IPS-18a (cell line): ENCODE data around the gene ASPHD1.
"Not testable (repeated sequence)": the region's sequence is repeated elsewhere in the genome, so short reads cannot be mapped to it uniquely, and the experiment has no call there.

Source experiments
- H3K27ac ChIP-seq: one replicate; pipeline ENCODE4 v1.5.1; 2013; ENCODE audit warnings: low read length
- H3K27me3 ChIP-seq: one replicate; pipeline ENCODE4 v1.6.1; 2013; ENCODE audit warnings: mild to moderate bottlenecking, low read length; ENCODE audit not compliant: control insufficient read depth, insufficient read depth
- H3K36me3 ChIP-seq: one replicate; pipeline ENCODE4 v1.6.1; 2013; ENCODE audit warnings: low read depth, low read length; ENCODE audit not compliant: control insufficient read depth
- H3K4me1 ChIP-seq: one replicate; pipeline ENCODE4 v1.6.1; 2013; ENCODE audit warnings: low read depth, low read length; ENCODE audit not compliant: control insufficient read depth
- H3K4me3 ChIP-seq: one replicate; pipeline ENCODE4 v1.5.1; 2013; ENCODE audit warnings: low read length
- H3K9ac ChIP-seq: one replicate; pipeline ENCODE4 v1.6.1; 2013; ENCODE audit warnings: mild to moderate bottlenecking, low read length, moderate library complexity
- H3K9me3 ChIP-seq: one replicate; pipeline ENCODE4 v1.6.1; 2013; ENCODE audit warnings: low read depth, low read length; ENCODE audit not compliant: control insufficient read depth

Gene ASPHD1

DNA sequence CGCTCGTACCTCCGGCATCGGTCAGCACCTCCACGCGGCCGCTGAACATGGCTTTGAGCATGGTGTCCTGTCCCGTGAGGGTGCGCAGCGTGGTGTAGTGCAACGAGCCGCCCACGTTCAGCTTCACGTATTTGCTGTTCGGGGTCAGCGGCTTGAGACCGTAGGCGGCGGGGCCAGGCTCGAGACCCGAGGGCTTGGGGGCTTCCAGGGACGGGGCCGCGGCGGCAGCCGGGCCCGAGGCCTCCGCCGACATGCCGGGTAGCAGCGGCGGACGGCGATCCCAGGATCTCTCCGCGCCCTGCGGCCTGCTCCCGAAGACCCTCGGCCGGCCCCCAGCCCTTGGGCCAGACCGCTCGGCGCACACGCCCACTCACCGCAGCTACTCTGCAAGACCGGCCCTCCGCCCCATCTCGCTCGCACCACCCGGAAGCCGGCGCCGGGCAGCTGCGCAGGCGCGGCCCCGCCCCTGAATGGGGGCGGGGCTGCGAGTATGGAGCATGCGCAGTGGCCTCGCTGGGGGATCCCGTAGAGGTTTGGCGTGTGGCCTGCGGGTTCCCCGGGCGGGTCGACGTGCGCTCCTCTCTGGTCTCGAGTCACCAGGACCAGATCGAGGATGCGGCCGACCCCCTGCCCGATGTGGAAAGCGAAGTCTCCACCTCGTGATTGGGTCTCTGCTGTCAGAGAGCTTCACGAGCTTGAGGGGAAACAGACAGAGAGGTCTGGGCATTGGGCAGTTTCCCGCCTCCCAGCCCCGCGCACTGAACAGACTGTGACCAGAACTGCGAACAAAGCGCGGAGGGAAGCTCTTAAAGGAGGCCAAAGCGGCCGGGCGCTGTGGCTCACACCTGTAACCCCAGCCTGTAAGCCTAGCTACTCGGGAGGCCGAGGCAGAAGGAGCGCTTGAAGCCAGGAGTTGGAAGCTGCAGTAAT, 25.8 kb downstream of the ASPHD1 start, which contains the start of gene KCTD13:
Gene KCTD13 (minus strand): TSS at position 446 of the 930 bp plus-strand sequence. CDS start 193 bp downstream, at position 253.
- Histone ChIP-seq H3K9ac (peak within 1 kb of the TSS; percentile 83), H3K36me3 (no peaks in the 10 kb centered on the region), H3K4me1 (peaks cover 7% of the 10 kb centered on the region), H3K4me3 (peak within 1 kb of the TSS; percentile 77), H3K27ac (peak within 1 kb of the TSS; percentile 54), H3K27me3 (no peaks in the 10 kb centered on the region), H3K9me3 (no peaks in the 10 kb centered on the region)

DNA sequence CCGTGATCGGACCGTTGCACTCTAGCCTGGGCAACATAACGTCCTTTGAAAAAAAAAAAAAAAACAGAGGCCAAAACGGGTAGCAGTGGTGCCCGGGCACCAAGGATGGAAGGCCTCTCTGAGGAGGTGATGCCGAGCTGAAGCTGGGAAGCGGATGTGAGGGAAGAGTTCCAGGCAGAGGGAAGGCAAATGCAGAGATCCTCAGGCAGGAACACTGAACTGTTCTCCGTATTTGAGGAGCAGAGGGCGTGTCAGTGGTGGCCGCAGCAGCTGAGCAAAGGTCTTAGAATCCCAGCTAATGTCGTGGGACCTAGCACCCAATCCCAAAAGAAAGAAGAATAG, 26.4 kb downstream of the ASPHD1 start:
- H3K27ac ChIP-seq: peak overlapping the region; percentile 54
- H3K4me1 ChIP-seq: peaks cover 7% of the 10 kb centered on the region
- H3K9ac ChIP-seq: peak overlapping the region; percentile 83
- no peaks in the 10 kb centered on the region for H3K9me3 ChIP-seq
- H3K27me3 ChIP-seq: no peaks in the 10 kb centered on the region
- peak overlapping the region; percentile 77 for H3K4me3 ChIP-seq
- no peaks in the 10 kb centered on the region for H3K36me3 ChIP-seq

DNA sequence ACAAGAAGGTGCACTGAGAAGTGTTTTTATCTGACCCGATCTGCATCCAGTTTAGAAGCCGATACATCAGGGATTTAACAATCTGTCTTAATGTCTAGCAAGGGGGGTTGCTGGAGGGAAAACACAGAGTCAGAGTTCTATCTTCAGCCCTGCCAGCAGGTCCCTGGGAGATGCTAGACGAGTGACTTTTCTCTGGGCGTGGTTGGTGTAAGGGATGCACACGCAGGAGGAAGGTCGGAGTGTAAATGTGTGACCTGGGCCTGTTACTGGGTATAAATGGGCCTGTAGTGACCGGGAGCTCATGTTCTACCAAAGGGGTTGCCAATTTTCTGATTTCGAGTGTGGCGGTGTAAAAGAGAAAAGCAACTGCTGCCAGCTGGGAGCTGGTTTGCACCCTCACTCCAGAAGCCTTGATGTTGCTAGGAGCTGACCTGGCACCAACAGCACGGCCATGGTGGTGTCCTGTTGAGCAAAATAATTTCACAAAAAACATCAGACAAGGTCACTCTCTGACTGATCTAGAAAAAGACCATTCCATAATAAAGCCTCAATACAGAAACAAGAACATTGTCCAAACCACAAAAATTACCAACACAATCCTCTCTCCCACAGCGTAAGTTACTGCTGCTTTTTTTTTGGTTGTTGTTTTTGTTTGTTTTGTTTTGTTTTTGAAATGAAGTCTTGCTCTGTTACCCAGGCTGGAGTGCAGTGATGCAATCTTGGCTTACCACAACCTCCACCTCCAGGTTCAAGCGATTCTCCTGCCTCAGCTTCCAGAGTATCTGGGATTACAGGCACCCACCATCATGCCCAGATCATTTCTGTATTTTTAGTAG, 27.0 kb downstream of the ASPHD1 start:
- Histone ChIP-seq H3K4me3 (peak overlapping the region; percentile 77), H3K9me3 (no peaks in the 10 kb centered on the region), H3K4me1 (peaks cover 7% of the 10 kb centered on the region), H3K36me3 (no peaks in the 10 kb centered on the region), H3K27ac (no peak overlapping the region), H3K9ac (peak overlapping the region; percentile 83), H3K27me3 (no peaks in the 10 kb centered on the region)

- H3K4me3 ChIP-seq, H3K27me3 ChIP-seq, H3K9ac ChIP-seq, H3K9me3 ChIP-seq, H3K27ac ChIP-seq, H3K4me1 ChIP-seq, H3K36me3 ChIP-seq: not testable (repeated sequence)
Measured at GRCh38 chr16:29931750-29932149, 31.5 kb downstream of the ASPHD1 start.

- Histone ChIP-seq H3K4me1 (peaks cover 5% of the 10 kb centered on the region), H3K9ac (no peak overlapping the region), H3K4me3 (no peak overlapping the region), H3K9me3 (no peaks in the 10 kb centered on the region), H3K36me3 (no peaks in the 10 kb centered on the region), H3K27me3 (no peaks in the 10 kb centered on the region), H3K27ac (no peak overlapping the region)
Measured at GRCh38 chr16:29940656-29941055, 40.4 kb downstream of the ASPHD1 start.

DNA sequence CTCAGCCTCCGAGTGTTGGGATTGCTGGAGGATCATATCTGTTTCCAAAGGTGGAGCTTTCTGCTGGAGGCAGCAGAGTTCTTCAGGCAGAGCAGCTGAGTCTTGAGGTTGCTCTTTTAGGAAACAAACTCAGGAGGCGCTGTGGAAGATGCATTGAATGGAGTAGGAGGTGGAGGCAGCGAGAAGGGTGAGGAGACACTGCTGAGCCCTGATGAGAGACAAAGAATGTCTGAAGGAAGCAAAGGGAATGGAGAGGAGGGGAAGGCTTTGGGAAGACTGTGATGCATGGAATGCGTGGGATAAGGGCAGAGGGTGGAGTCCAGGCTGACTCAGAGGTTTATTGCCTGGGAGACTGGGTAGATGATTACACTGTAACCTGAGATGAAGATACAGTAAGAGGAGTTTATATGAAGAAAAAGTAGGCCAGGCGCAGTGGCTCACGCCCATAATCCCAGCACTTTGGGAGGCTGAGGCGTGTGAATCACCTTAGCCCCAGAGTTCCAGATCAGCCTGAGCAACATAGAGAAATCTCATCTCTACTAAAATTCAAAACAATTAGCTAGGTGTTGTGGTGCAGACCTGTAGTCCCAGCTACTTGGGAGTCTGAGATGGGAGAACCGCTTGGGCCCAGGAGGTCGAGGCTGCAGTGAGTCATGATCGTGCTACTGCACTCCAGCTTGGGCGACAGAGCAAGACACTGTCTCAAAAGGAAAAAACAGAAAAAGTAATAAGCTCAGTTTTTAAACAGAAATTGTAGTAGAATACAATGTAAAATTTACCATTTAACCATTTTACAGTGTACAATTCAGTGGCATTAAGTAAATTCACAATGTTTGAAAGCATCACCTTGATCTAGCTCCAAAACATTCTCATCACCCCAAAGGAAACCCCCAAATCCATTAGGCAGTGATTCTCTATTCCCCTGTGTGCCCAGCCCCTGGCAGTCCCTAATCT, 43.8 kb downstream of the ASPHD1 start:
- H3K9me3 ChIP-seq: no peaks in the 10 kb centered on the region
- H3K27ac ChIP-seq: no peak overlapping the region
- H3K4me1 ChIP-seq: peaks cover 5% of the 10 kb centered on the region
- H3K27me3 ChIP-seq: no peaks in the 10 kb centered on the region
- no peaks in the 10 kb centered on the region for H3K36me3 ChIP-seq
- no peak overlapping the region for H3K4me3 ChIP-seq
- no peak overlapping the region for H3K9ac ChIP-seq

DNA sequence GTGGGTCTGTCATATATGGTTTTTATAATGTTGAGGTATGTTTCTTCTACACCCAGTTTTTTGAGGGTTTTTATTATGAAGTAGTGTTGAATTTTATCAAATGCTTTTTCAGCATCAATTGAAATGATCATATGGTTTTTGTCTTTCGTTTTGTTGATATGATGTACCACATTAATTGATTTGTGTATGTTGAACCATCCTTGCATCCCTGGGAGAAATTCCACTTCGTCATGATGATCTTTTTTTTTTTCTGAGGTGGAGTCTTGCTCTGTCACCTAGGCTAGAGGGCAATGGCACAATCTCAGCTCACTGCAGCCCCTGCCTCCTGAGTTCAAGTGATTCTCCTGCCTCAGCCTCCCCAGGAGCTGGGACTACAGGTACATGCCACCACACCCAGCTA, 47.6 kb downstream of the ASPHD1 start:
- no peak overlapping the region for H3K9ac ChIP-seq
- no peaks in the 10 kb centered on the region for H3K27me3 ChIP-seq
- no peaks in the 10 kb centered on the region for H3K9me3 ChIP-seq
- no peak overlapping the region for H3K4me3 ChIP-seq
- H3K27ac ChIP-seq: no peak overlapping the region
- no peaks in the 10 kb centered on the region for H3K36me3 ChIP-seq
- H3K4me1 ChIP-seq: peaks cover 5% of the 10 kb centered on the region

GRCh38 chr16:29950806-29951461, 50.6 kb downstream of the ASPHD1 start:
- no peaks in the 10 kb centered on the region for H3K36me3 ChIP-seq
- no peak overlapping the region for H3K27ac ChIP-seq
- H3K4me1 ChIP-seq: no peaks in the 10 kb centered on the region
- no peaks in the 10 kb centered on the region for H3K9me3 ChIP-seq
- no peak overlapping the region for H3K4me3 ChIP-seq
- H3K9ac ChIP-seq: no peak overlapping the region
- no peaks in the 10 kb centered on the region for H3K27me3 ChIP-seq

DNA sequence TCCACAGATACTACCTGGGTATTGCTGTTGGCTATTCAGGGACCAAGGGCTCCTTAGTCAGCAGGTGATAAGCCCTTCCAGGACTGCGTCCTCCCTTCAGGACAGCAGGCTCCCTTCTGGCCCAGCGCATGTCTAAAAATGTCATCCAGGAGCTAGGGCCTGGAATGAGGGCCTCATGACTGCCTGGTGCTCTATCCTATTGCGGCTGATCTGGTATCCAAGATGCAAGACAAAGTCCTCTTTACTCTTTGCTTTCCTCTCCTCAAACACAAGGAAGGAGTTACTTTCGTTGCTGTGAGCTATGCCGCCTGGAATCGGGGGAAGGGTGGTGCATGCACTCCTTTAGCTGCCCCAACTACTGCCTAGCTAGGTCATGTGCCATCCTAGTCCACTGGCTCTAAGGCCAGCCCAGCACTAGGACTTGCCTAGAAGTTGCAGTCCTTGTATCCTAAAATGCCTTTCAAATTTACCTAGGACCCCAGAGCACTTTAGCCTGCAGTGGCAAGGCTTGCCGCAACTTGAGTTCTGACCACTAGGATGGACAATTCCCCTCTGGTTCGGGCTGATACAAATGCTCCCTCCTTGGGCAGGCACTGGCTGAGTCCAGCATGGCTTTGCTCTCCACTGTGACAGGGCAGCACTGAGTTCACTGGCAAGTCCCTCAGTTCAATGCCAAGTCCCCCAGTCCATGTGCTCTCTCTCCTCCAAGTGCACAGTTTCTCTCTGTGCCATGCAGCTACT, 51.5 kb downstream of the ASPHD1 start:
- Histone ChIP-seq H3K27ac (no peak overlapping the region), H3K9me3 (no peaks in the 10 kb centered on the region), H3K4me1 (no peaks in the 10 kb centered on the region), H3K4me3 (no peak overlapping the region), H3K27me3 (no peaks in the 10 kb centered on the region), H3K36me3 (no peaks in the 10 kb centered on the region), H3K9ac (no peak overlapping the region)
